Ovary (tissue), 10 donors: ENCODE measurements around the gene SPAG8. TPM values are rescaled to one million over a fixed set of nuclear protein-coding genes. Genes with fewer than 3 reads are reported as not detected.

ENCODE experiments used
- DNase-seq, 5 donors: peaks; one replicate each; pipeline ENCODE4 v3.0.0-alpha.2; 2019 to 2020
- H3K27ac ChIP-seq, 2 donors: fragments of 200-600 bp; one replicate each; pipeline versions ENCODE4 v1.5.1 to v1.8.0; 2019 to 2022
- H3K27me3 ChIP-seq: fragments of 200-600 bp; one replicate; pipeline ENCODE4 v1.8.0; 2022
- H3K36me3 ChIP-seq: fragments of 200-600 bp; sonication (generic); one replicate; pipeline ENCODE4 v1.5.1; 2019
- H3K4me1 ChIP-seq: one replicate; pipeline ENCODE4 v1.8.1; 2013; ENCODE audit warnings: mild to moderate bottlenecking, moderate library complexity; ENCODE audit not compliant: insufficient read depth
- H3K4me3 ChIP-seq: fragments of 200-600 bp; sonication (generic); one replicate; pipeline ENCODE4 v1.5.1; 2017
- H3K9me3 ChIP-seq, 2 donors: fragments of 200-600 bp in 1 of 2; sonication (generic) in 1 of 2; one replicate each; pipeline versions ENCODE4 v1.5.1 to v1.8.1; 2013 to 2019; ENCODE audit warnings: mild to moderate bottlenecking in 1 of 2, moderate library complexity in 1 of 2
- CTCF ChIP-seq, 3 donors: fragments of 450-650 bp in 2 of 3; fragments of 200-600 bp in 1 of 3; IDR thresholded peaks; one replicate each; pipeline versions ENCODE4 v1.5.1 to v1.8.0; 2016 to 2022; ENCODE audit warnings: antibody characterized with exemption in 3 of 3, mild to moderate bottlenecking in 1 of 3
- EP300 ChIP-seq: sonication (generic); formaldehyde crosslinking; IDR thresholded peaks from one replicate; pipeline ENCODE4 v1.6.1; 2017; ENCODE audit warnings: antibody characterized with exemption
- POLR2A ChIP-seq: fragments of 450-650 bp; IDR thresholded peaks from one replicate; pipeline ENCODE4 v1.6.1; 2017; ENCODE audit warnings: antibody characterized with exemption, mild to moderate bottlenecking, moderate library complexity
- WGBS, 3 donors: extraction: QIAGEN DNeasy Blood & Tissue Kit in 1 of 3; methylation state at CpG; one replicate each; pipeline versions ENCODE4 v1.1.5 to v1.1.7; 2013 to 2017; 5-methylcytosine and 5-hydroxymethylcytosine counted together
- intact Hi-C, 4 donors: fragments of 100-400 bp; cut with DNase I; formaldehyde crosslinking; loops; one replicate each; pipeline versions ENCODE4 v1.11.0 to v1.15.1; 2022 to 2023
- long read RNA-seq, 3 donors: library from polyadenylated mRNA in 2 of 3; unstranded in 2 of 3; transcript quantifications; one replicate each; pipeline ENCODE4 v2.0.0 and lab custom pipeline, GENCODE V29; 2021 to 2026
- polyA plus RNA-seq, 2 donors: library from polyadenylated mRNA; stranded (reverse); fragments of 200-250 nt in 1 of 2; fragments of 350-450 nt in 1 of 2; fragmentation: Illumina TruSeq in 1 of 2; extraction: RNeasy Lipid Tissue Mini Kit (QIAGEN cat#74804) in 1 of 2; gene quantifications; one replicate each; pipeline ENCODE4 v1.2.3, GENCODE V29; 2013 to 2014
- total RNA-seq, 7 donors: library from RNA; depleted of rRNA in 2 of 7; stranded (reverse); fragments of >200 nt in 2 of 7; fragmentation: NEBNext Ultra II Directional in 3 of 7; extraction: Animal tissue kit (Norgen Biotek cat#: 25700) in 3 of 7; gene quantifications; one replicate each; pipeline versions ENCODE4 v1.1.0 to v1.2.4, GENCODE V29; 2016 to 2023
- donor health status: DM: no; HTN: no; CAD: no; lungs with moderate emphysema.
- donor health status: DM: no; HTN: no; CAD: no.
- donor health status: Bipolar disorder and iron deficiency.
- donor health status: DM: yes; HTN: yes; CAD: no.
- donor health status: DM: no; HTN: no; CAD: no.
- donor health status: DM: yes; HTN: yes; CAD: no.

Gene SPAG8
- total RNA-seq = 10 to 100 TPM in 1 of 7 donors, 1 to 10 TPM in 6; 2.1 to 28.1 (median 5.0) TPM
- polyA plus RNA-seq = 1 to 10 TPM; 2.1 to 3.0 TPM
- long read RNA-seq, donor 1, partial matches to known transcripts = 6 of 16 reads
- long read RNA-seq, donor 1, other reads (novel, unspliced or antisense) = 6 of 16 reads
- long read RNA-seq, donor 2 = 0 reads
- long read RNA-seq, donor 3, partial matches to known transcripts = 3 of 7 reads
- long read RNA-seq, donor 3, other reads (novel, unspliced or antisense) = 3 of 7 reads

- H3K27me3 ChIP-seq = no peaks in the 10 kb centered on the region
- TF ChIP-seq POLR2A (peak; percentile 14), EP300 (no peak)
- no peaks in the 10 kb centered on the region for H3K9me3 ChIP-seq
- WGBS, 3 donors = 0 to 1% (median 0%) methylated on average over 26 to 28 of the region's 28 CpGs
- H3K4me1 ChIP-seq = peaks cover 2% of the 10 kb centered on the region
- H3K27ac ChIP-seq = peak within 1 kb of the TSS; percentile 17 to 63
- peak; percentile 90 to 94 (median 92) for DNase-seq
- peak within 1 kb of the TSS; percentile 55 for H3K4me3 ChIP-seq
- intact Hi-C loops = loop anchor here in 1 of 4 donors (5.0 kb wide), 1 partner anchor 75 kb away; no protein-coding TSS in a partner anchor
- H3K36me3 ChIP-seq = no peaks in the 10 kb centered on the region
These were observed at the start of gene SPAG8 for GRCh38 chr9:35812025-35812602. TSS of gene SPAG8 (minus strand) at chr9:35812262. CDS start at chr9:35812147, 115 bp downstream.

- H3K36me3 ChIP-seq = no peaks in the 10 kb centered on the region
- DNase-seq = no peak
- no peak overlapping the region for H3K27ac ChIP-seq
- intact Hi-C loops = loop anchor here in 1 of 4 donors (10.0 kb wide), 1 partner anchor 77 kb away; no protein-coding TSS in a partner anchor
- H3K4me1 ChIP-seq = no peaks in the 10 kb centered on the region
- H3K27me3 ChIP-seq = no peaks in the 10 kb centered on the region
- WGBS, 3 donors = 57 to 68% (median 66%) methylated on average over 12 of the region's 12 CpGs
- TF ChIP-seq EP300 = no peak
- TF ChIP-seq POLR2A = no peak
- TF ChIP-seq CTCF (IDR thresholded peaks at IDR 0.05) = no peak
- no peaks in the 10 kb centered on the region for H3K9me3 ChIP-seq
- no peak overlapping the region for H3K4me3 ChIP-seq
These were observed 49.3 kb upstream of the SPAG8 start for GRCh38 chr9:35861161-35861897.

- WGBS, 3 donors = 0 to 9% (median 7%) methylated on average over 3 of the region's 3 CpGs
- DNase-seq = no peak
- intact Hi-C loops = loop anchor here in 1 of 4 donors (10.0 kb wide), 1 partner anchor 75 kb away; no protein-coding TSS in a partner anchor
- no peak for TF ChIP-seq CTCF (IDR thresholded peaks at IDR 0.05)
- H3K4me3 ChIP-seq = no peak overlapping the region
- no peaks in the 10 kb centered on the region for H3K9me3 ChIP-seq
- H3K27me3 ChIP-seq = no peaks in the 10 kb centered on the region
- H3K36me3 ChIP-seq = no peaks in the 10 kb centered on the region
- H3K4me1 ChIP-seq = no peaks in the 10 kb centered on the region
- H3K27ac ChIP-seq = no peak overlapping the region
These were observed 47.9 kb upstream of the SPAG8 start for GRCh38 chr9:35859990-35860339.

GRCh38 chr9:35859310-35859989, 47.4 kb upstream of the SPAG8 start:
- Histone ChIP-seq H3K4me1 (no peaks in the 10 kb centered on the region), H3K27me3 (no peaks in the 10 kb centered on the region), H3K9me3 (no peaks in the 10 kb centered on the region), H3K4me3 (no peak overlapping the region), H3K27ac (no peak overlapping the region), H3K36me3 (no peaks in the 10 kb centered on the region)
- TF ChIP-seq EP300 (no peak), CTCF (IDR thresholded peaks at IDR 0.05) (no peak), POLR2A (no peak)
- intact Hi-C loops = no loop called here
- no peak for DNase-seq
- WGBS, 3 donors = 32 to 41% (median 34%) methylated on average over 16 of the region's 16 CpGs
